ENCODE results near the gene ELMO1.

The ELMO1 gene

GRCh38 chr7:37365405-37365804, 83.3 kb downstream of the ELMO1 start:
- H3K9me3 Mint-ChIP-seq, result peaks cover 3% of the 10 kb centered on the region
- peaks cover 55% of the 10 kb centered on the region for H3K4me1 Mint-ChIP-seq
- H3K4me3 Mint-ChIP-seq, result no peak overlapping the region
- no peak overlapping the region for H3K27ac Mint-ChIP-seq
- H3K27me3 Mint-ChIP-seq, result no peaks in the 10 kb centered on the region
- H3K36me3 Mint-ChIP-seq, result peaks cover 21% of the 10 kb centered on the region
- no peak for ATAC-seq

GRCh38 chr7:37364856-37365255, 83.8 kb downstream of the ELMO1 start:
- no peak for ATAC-seq
- Mint-ChIP-seq H3K9me3 (peaks cover 3% of the 10 kb centered on the region), H3K4me3 (no peak overlapping the region), H3K4me1 (peaks cover 50% of the 10 kb centered on the region), H3K27ac (no peak overlapping the region), H3K27me3 (no peaks in the 10 kb centered on the region), H3K36me3 (peaks cover 15% of the 10 kb centered on the region)

GRCh38 chr7:37363536-37364491, 84.8 kb downstream of the ELMO1 start:
- peak overlapping the region; percentile 9 for H3K4me3 Mint-ChIP-seq
- ATAC-seq, result peak; percentile 82
- H3K9me3 Mint-ChIP-seq, result peaks cover 3% of the 10 kb centered on the region
- H3K27me3 Mint-ChIP-seq, result no peaks in the 10 kb centered on the region
- peaks cover 46% of the 10 kb centered on the region for H3K4me1 Mint-ChIP-seq
- H3K36me3 Mint-ChIP-seq, result peaks cover 14% of the 10 kb centered on the region
- peak overlapping the region; percentile 85 for H3K27ac Mint-ChIP-seq

- Mint-ChIP-seq H3K9me3 (peaks cover 3% of the 10 kb centered on the region), H3K4me1 (peaks cover 48% of the 10 kb centered on the region), H3K4me3 (no peak overlapping the region), H3K36me3 (peaks cover 14% of the 10 kb centered on the region), H3K27ac (peak overlapping the region; percentile 85), H3K27me3 (no peaks in the 10 kb centered on the region)
- ATAC-seq, result no peak
Measured at GRCh38 chr7:37362802-37363201, 85.9 kb downstream of the ELMO1 start.

GRCh38 chr7:37360484-37360883, 88.2 kb downstream of the ELMO1 start:
- no peak overlapping the region for H3K27ac Mint-ChIP-seq
- ATAC-seq, result no peak
- peaks cover 3% of the 10 kb centered on the region for H3K9me3 Mint-ChIP-seq
- H3K4me1 Mint-ChIP-seq, result peaks cover 51% of the 10 kb centered on the region
- no peaks in the 10 kb centered on the region for H3K27me3 Mint-ChIP-seq
- H3K4me3 Mint-ChIP-seq, result no peak overlapping the region
- peaks cover 6% of the 10 kb centered on the region for H3K36me3 Mint-ChIP-seq

GRCh38 chr7:37359662-37360444, 88.8 kb downstream of the ELMO1 start:
- Mint-ChIP-seq H3K9me3 (peaks cover 3% of the 10 kb centered on the region), H3K27me3 (no peaks in the 10 kb centered on the region), H3K4me1 (peaks cover 53% of the 10 kb centered on the region), H3K36me3 (peaks cover 6% of the 10 kb centered on the region), H3K27ac (no peak overlapping the region), H3K4me3 (no peak overlapping the region)
- no peak for ATAC-seq

- Mint-ChIP-seq H3K9me3 (peaks cover 3% of the 10 kb centered on the region), H3K36me3 (peaks cover 6% of the 10 kb centered on the region), H3K27ac (no peak overlapping the region), H3K4me1 (peaks cover 57% of the 10 kb centered on the region), H3K27me3 (no peaks in the 10 kb centered on the region), H3K4me3 (no peak overlapping the region)
- no peak for ATAC-seq
Measured at GRCh38 chr7:37359180-37359579, 89.5 kb downstream of the ELMO1 start.

- Mint-ChIP-seq H3K4me1 (peaks cover 55% of the 10 kb centered on the region), H3K36me3 (no peaks in the 10 kb centered on the region), H3K27ac (peak overlapping the region; percentile 61), H3K9me3 (no peaks in the 10 kb centered on the region), H3K4me3 (no peak overlapping the region), H3K27me3 (no peaks in the 10 kb centered on the region)
- no peak for ATAC-seq
Measured at GRCh38 chr7:37357637-37357996, 91.0 kb downstream of the ELMO1 start.

- ATAC-seq, result no peak
- no peak overlapping the region for H3K4me3 Mint-ChIP-seq
- no peaks in the 10 kb centered on the region for H3K27me3 Mint-ChIP-seq
- H3K9me3 Mint-ChIP-seq, result no peaks in the 10 kb centered on the region
- H3K27ac Mint-ChIP-seq, result peak overlapping the region; percentile 61
- peaks cover 52% of the 10 kb centered on the region for H3K4me1 Mint-ChIP-seq
- no peaks in the 10 kb centered on the region for H3K36me3 Mint-ChIP-seq
Measured at GRCh38 chr7:37356911-37357636, 91.6 kb downstream of the ELMO1 start.

- H3K4me3 Mint-ChIP-seq, result peak overlapping the region; percentile 68
- H3K9me3 Mint-ChIP-seq, result no peaks in the 10 kb centered on the region
- peak; percentile 85 for ATAC-seq
- H3K36me3 Mint-ChIP-seq, result no peaks in the 10 kb centered on the region
- H3K4me1 Mint-ChIP-seq, result peaks cover 74% of the 10 kb centered on the region
- H3K27me3 Mint-ChIP-seq, result no peaks in the 10 kb centered on the region
- peak overlapping the region; percentile 82 for H3K27ac Mint-ChIP-seq
Measured at GRCh38 chr7:37354656-37355131, 94.0 kb downstream of the ELMO1 start.

GRCh38 chr7:37353949-37354655, 94.6 kb downstream of the ELMO1 start:
- Mint-ChIP-seq H3K9me3 (no peaks in the 10 kb centered on the region), H3K4me3 (peak overlapping the region; percentile 84), H3K4me1 (peaks cover 76% of the 10 kb centered on the region), H3K36me3 (no peaks in the 10 kb centered on the region), H3K27me3 (no peaks in the 10 kb centered on the region), H3K27ac (peak overlapping the region; percentile 82)
- no peak for ATAC-seq

- Mint-ChIP-seq H3K27me3 (no peaks in the 10 kb centered on the region), H3K27ac (peak overlapping the region; percentile 82)
Measured at GRCh38 chr7:37352974-37353948, 95.4 kb downstream of the ELMO1 start.

GRCh38 chr7:37352251-37352880, 96.3 kb downstream of the ELMO1 start:
- H3K4me3 Mint-ChIP-seq, result peak overlapping the region; percentile 84
- H3K27ac Mint-ChIP-seq, result peak overlapping the region; percentile 82
- ATAC-seq, result no peak
- peaks cover 78% of the 10 kb centered on the region for H3K4me1 Mint-ChIP-seq
- H3K9me3 Mint-ChIP-seq, result no peaks in the 10 kb centered on the region
- H3K27me3 Mint-ChIP-seq, result no peaks in the 10 kb centered on the region
- no peaks in the 10 kb centered on the region for H3K36me3 Mint-ChIP-seq

More at GRCh38 chr7:37352974-37353948, 95.4 kb downstream of the ELMO1 start:
- peak overlapping the region; percentile 84 for H3K4me3 Mint-ChIP-seq
- peak; percentile 85 for ATAC-seq
- H3K4me1 Mint-ChIP-seq, result peaks cover 78% of the 10 kb centered on the region
- no peaks in the 10 kb centered on the region for H3K9me3 Mint-ChIP-seq
- H3K36me3 Mint-ChIP-seq, result no peaks in the 10 kb centered on the region

Measured in stimulated activated memory B cell treated with anti-CD40 and anti-IgM and Interleukin-4, amounts not matched to agents 10 μg/mL and 1 μg/mL and 100 μg/mL, for 72 hours (primary cell).